Skeletal muscle tissue (tissue), 4 donors: Measurements from ENCODE around the gene BRCC3. TPM values are rescaled to one million over a fixed set of nuclear protein-coding genes. Genes with fewer than 3 reads are reported as not detected.

ENCODE experiments used
- H3K27ac ChIP-seq: one replicate; pipeline ENCODE4 v1.7.0; 2013; ENCODE audit warnings: mild to moderate bottlenecking, low read depth, low read length, inconsistent platforms
- H3K27me3 ChIP-seq, 3 donors: one replicate each; pipeline ENCODE4 v1.7.0; 2013; ENCODE audit warnings: low read length in 3 of 3; ENCODE audit not compliant: control insufficient read depth in 3 of 3, insufficient read depth in 3 of 3
- H3K36me3 ChIP-seq, 3 donors: one replicate each; pipeline ENCODE4 v1.7.0; 2013; ENCODE audit warnings: low read length in 3 of 3; ENCODE audit not compliant: control insufficient read depth in 3 of 3, insufficient read depth in 3 of 3
- H3K4me1 ChIP-seq, 3 donors: one replicate each; pipeline ENCODE4 v1.7.0; 2013; ENCODE audit warnings: low read length in 3 of 3, mild to moderate bottlenecking in 3 of 3; ENCODE audit not compliant: control insufficient read depth in 3 of 3, insufficient read depth in 3 of 3
- H3K4me3 ChIP-seq, 3 donors: one replicate each; pipeline ENCODE4 v1.7.0; 2013; ENCODE audit warnings: low read length in 3 of 3
- H3K9ac ChIP-seq, 3 donors: one replicate each; pipeline ENCODE4 v1.7.0; 2013; ENCODE audit warnings: low read length in 3 of 3, mild to moderate bottlenecking in 3 of 3, moderate library complexity in 2 of 3, low read depth in 1 of 3
- H3K9me3 ChIP-seq, 3 donors: one replicate each; pipeline ENCODE4 v1.7.0; 2013; ENCODE audit warnings: low read length in 3 of 3; ENCODE audit not compliant: control insufficient read depth in 3 of 3
- total RNA-seq: library from RNA; depleted of rRNA; stranded (reverse); fragments of >200 nt; gene quantifications from one replicate; pipeline ENCODE4 v1.2.3, GENCODE V29; 2014
- donor health status: Osteomylitis.

BRCC3 gene
- total RNA-seq, 1 donor from 2014 or later = 4.2 TPM

DNA sequence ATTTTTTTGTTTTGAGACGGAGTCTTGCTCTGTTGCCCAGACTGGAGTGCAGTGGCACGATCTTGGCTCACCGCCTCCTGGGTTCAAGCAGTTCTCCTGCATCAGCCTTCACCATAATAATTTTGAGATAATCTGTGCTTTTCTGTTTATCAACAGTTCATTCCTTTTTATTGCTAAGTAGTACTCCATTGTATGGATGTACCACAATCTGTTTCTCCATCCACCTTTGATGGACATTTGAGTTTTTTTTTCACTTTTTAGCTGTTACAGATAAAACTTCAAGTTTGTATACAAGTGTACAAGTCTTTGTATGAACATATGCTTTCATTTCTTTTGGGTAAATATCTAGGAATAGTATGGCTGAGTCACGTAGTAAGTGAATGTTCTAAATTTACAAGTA lies 35.6 kb upstream of the BRCC3 start:
- Histone ChIP-seq H3K27me3 (no peaks in the 10 kb centered on the region), H3K27ac (no peak overlapping the region), H3K4me1 (no peaks in the 10 kb centered on the region), H3K9ac (no peak overlapping the region), H3K9me3 (no peaks in the 10 kb centered on the region), H3K4me3 (no peak overlapping the region), H3K36me3 (peaks cover 0 to 8% (median 0%) of the 10 kb centered on the region in 3 donors)

DNA sequence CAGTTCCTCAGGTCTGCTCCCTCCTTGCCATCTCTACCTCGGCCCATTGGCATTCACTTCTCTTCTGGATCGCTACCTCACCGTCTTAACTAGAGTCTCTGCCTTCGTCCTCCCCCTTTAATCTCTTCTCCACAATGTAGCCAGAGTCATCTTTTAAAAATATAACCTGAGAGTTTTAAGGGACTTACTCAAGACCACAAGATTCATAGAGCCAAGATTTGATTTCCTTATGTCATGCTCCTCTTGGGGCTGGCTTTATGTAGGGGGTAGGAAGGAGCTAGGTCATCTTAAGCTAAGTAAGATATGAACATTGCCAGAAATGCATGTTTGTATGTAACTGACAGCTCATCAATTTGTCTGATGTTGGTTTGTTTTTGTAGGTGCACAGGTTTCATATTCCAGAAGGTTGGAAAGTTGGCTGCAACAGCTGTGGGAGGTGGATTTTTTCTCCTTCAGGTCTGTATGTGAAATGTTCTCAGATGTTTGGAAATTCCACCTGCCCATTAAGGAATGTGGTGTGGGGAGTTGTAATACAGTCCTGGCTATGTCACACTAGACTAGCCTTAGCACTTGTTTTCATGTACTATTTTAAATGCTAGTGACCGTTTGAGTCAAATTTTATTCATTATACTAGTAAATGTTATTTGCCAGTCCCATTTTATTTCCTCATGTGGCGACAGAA lies 25.0 kb upstream of the BRCC3 start:
- no peaks in the 10 kb centered on the region for H3K9me3 ChIP-seq
- H3K27ac ChIP-seq = peak overlapping the region; percentile 32
- no peaks in the 10 kb centered on the region for H3K36me3 ChIP-seq

GRCh38 chrX:155046811-155047528 lies 24.3 kb upstream of the BRCC3 start:
- Histone ChIP-seq H3K9me3 (no peaks in the 10 kb centered on the region), H3K9ac (no peak overlapping the region), H3K27ac (peak overlapping the region; percentile 32), H3K27me3 (no peaks in the 10 kb centered on the region), H3K4me1 (peaks cover 14 to 32% (median 26%) of the 10 kb centered on the region in 3 donors), H3K36me3 (peaks cover 4 to 5% (median 5%) of the 10 kb centered on the region in 3 donors), H3K4me3 (peak overlapping the region in 1 of 3 donors; percentile 45)

More for the DNA sequence above, 25.0 kb upstream of the BRCC3 start:
- Histone ChIP-seq H3K9ac (no peak overlapping the region), H3K4me3 (no peak overlapping the region), H3K27me3 (no peaks in the 10 kb centered on the region), H3K4me1 (peaks cover 14 to 32% (median 26%) of the 10 kb centered on the region in 3 donors)

DNA sequence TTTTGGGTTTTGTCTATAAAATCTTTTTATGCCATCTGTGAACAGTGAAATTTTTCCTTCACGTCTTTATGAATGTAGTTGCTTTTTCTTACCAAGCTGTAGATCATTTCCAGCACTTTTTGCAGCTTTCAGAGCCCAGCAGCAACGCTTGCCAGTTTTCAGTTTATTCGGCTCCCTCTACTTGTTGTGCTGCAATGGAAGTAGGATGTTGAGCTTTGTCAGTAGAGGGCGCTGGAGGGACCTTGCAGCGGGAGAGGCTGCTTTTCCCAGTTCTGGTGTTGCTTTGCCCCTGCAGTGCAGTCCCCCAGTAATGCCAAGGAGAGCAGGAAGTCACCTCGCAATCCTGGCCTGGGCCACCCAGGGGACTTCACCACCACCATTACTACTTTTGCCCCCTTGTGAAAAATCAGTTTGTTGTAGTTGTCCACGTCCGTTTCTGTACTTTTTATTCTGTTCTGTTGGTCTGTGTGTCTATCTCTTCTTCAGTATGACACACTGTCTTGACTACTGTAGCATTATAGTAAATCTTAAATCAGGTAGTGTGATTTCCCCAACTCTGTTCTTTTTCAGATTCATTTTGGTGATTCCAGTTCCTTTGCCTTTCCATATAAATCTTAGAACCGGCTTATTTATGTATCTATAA lies 22.2 kb upstream of the BRCC3 start:
- H3K9ac ChIP-seq = no peak overlapping the region
- no peak overlapping the region for H3K4me3 ChIP-seq
- H3K27ac ChIP-seq = no peak overlapping the region
- no peaks in the 10 kb centered on the region for H3K9me3 ChIP-seq
- H3K27me3 ChIP-seq = no peaks in the 10 kb centered on the region
- H3K4me1 ChIP-seq = peaks cover 14 to 29% (median 26%) of the 10 kb centered on the region in 3 donors
- peaks cover 5 to 15% (median 13%) of the 10 kb centered on the region in 3 donors for H3K36me3 ChIP-seq

GRCh38 chrX:155052738-155053498 lies 18.4 kb upstream of the BRCC3 start:
- Histone ChIP-seq H3K4me1 (peaks cover 12 to 20% (median 12%) of the 10 kb centered on the region in 3 donors), H3K4me3 (no peak overlapping the region), H3K27ac (no peak overlapping the region), H3K9me3 (peaks cover 0 to 2% (median 0%) of the 10 kb centered on the region in 3 donors), H3K27me3 (no peaks in the 10 kb centered on the region), H3K36me3 (peaks cover 5 to 19% (median 13%) of the 10 kb centered on the region in 3 donors), H3K9ac (no peak overlapping the region)

GRCh38 chrX:155053656-155054055 lies 17.7 kb upstream of the BRCC3 start:
- Histone ChIP-seq H3K4me3 (no peak overlapping the region), H3K27ac (no peak overlapping the region), H3K4me1 (peaks cover 9 to 16% (median 12%) of the 10 kb centered on the region in 3 donors), H3K27me3 (no peaks in the 10 kb centered on the region), H3K9ac (no peak overlapping the region), H3K36me3 (peaks cover 5 to 19% (median 13%) of the 10 kb centered on the region in 3 donors), H3K9me3 (peaks cover 0 to 2% (median 0%) of the 10 kb centered on the region in 3 donors)

DNA sequence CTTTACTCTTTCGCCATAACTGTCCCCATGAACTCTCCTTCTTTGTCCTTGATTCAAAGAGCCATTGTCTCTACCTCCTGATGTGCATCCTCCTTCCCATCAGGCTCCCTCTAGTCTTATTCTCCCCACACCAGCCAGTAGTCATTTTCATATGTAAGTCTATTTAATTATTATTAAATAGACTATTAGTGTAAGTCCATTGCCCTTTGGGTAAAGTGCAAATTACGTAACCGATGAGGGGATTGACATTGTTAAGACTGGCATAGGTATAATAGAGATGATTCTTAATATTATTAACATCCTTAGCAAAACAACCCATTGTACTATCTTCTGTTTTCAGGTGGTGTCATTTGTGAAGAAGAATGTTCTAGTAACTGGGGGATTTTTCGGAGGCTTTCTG lies 17.1 kb upstream of the BRCC3 start:
- H3K27ac ChIP-seq = no peak overlapping the region
- no peak overlapping the region for H3K9ac ChIP-seq
- H3K4me1 ChIP-seq = peaks cover 7 to 13% (median 9%) of the 10 kb centered on the region in 3 donors
- no peaks in the 10 kb centered on the region for H3K27me3 ChIP-seq
- H3K9me3 ChIP-seq = peaks cover 0 to 2% (median 0%) of the 10 kb centered on the region in 3 donors
- no peak overlapping the region for H3K4me3 ChIP-seq
- H3K36me3 ChIP-seq = peaks cover 5 to 19% (median 13%) of the 10 kb centered on the region in 3 donors

DNA sequence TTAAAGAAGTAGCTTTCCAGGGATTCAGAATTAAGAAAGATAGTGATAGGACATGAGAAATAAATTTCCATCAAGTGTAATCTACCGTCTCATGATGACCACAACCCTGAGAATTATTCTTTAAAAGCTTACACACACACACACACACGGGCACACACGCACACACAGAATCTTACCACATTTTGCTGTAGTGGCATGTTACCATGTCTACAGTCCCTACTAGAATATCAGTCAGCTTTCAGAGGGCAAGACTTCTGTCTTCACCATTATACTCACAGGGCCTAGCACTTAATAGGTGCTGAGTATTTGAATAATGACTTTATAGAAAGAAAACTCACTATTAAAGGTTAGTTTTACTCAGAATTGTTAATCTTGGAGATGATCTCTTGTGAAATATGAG lies 15.8 kb upstream of the BRCC3 start:
- H3K27ac ChIP-seq = no peak overlapping the region
- H3K36me3 ChIP-seq = peaks cover 7 to 19% (median 13%) of the 10 kb centered on the region in 3 donors
- no peaks in the 10 kb centered on the region for H3K27me3 ChIP-seq
- H3K4me3 ChIP-seq = no peak overlapping the region
- H3K9me3 ChIP-seq = peaks cover 0 to 2% (median 0%) of the 10 kb centered on the region in 3 donors
- no peak overlapping the region for H3K9ac ChIP-seq
- H3K4me1 ChIP-seq = peaks cover 4 to 13% (median 9%) of the 10 kb centered on the region in 3 donors

DNA sequence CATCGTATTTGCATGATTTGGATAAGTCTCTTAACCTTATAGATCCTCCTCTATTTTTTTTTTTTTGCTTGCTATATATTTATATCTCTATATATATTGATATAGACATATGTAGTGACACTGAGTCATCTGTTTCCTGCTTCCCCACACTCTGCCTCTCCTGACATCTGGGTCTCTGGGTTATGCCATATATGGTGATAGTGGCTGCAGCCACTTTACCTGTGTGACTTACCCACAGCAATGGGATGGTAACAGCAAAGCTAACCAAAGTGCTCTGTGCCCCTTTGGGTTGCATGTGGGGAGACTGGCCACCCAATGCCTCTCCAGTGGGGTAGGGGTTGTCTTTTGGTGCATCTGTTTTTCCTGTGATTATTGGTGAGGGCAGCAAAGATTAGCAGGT lies 14.8 kb upstream of the BRCC3 start:
- Histone ChIP-seq H3K4me1 (peaks cover 4 to 13% (median 9%) of the 10 kb centered on the region in 3 donors), H3K36me3 (peaks cover 6 to 19% (median 13%) of the 10 kb centered on the region in 3 donors), H3K9me3 (peaks cover 0 to 2% (median 0%) of the 10 kb centered on the region in 3 donors), H3K4me3 (no peak overlapping the region), H3K9ac (peak overlapping the region in 1 of 3 donors; percentile 40), H3K27ac (no peak overlapping the region), H3K27me3 (no peaks in the 10 kb centered on the region)
